IPS DF 6.9 (cell line): ENCODE results near the gene DLD.

Experiments
- DNase-seq: peaks from one replicate; pipeline ENCODE4 v3.0.0-alpha.2; 2013; ENCODE audit warnings: low read depth, low spot score
- H3K27ac ChIP-seq: one replicate; pipeline ENCODE4 v1.5.1; 2013; ENCODE audit warnings: low read length, control low read depth
- H3K27me3 ChIP-seq: 2 replicates; pipeline ENCODE4 v1.6.1; 2013; ENCODE audit warnings: mild to moderate bottlenecking, low read length; ENCODE audit not compliant: control insufficient read depth, insufficient read depth
- H3K36me3 ChIP-seq: 2 replicates; pipeline ENCODE4 v1.6.1; 2013; ENCODE audit warnings: low read length; ENCODE audit not compliant: control insufficient read depth, insufficient read depth
- H3K4me1 ChIP-seq: 2 replicates; pipeline ENCODE4 v1.6.1; 2013; ENCODE audit warnings: low read length; ENCODE audit not compliant: control insufficient read depth, insufficient read depth
- H3K4me3 ChIP-seq: 2 replicates; pipeline ENCODE4 v1.5.1; 2013; ENCODE audit warnings: mild to moderate bottlenecking, low read length
- H3K9me3 ChIP-seq: 2 replicates; pipeline ENCODE4 v1.6.1; 2013; ENCODE audit warnings: low read length, inconsistent platforms; ENCODE audit not compliant: control insufficient read depth, insufficient read depth
- whole genome bisulfite sequencing: extraction: QIAGEN DNeasy Blood & Tissue Kit; methylation state at CpG from one replicate; pipeline ENCODE4 v1.1.7; 2013; ENCODE audit warnings: mixed read lengths, missing lambda C conversion rate; ENCODE audit not compliant: insufficient read length, insufficient coverage; 5-methylcytosine and 5-hydroxymethylcytosine counted together

Gene DLD

DNA sequence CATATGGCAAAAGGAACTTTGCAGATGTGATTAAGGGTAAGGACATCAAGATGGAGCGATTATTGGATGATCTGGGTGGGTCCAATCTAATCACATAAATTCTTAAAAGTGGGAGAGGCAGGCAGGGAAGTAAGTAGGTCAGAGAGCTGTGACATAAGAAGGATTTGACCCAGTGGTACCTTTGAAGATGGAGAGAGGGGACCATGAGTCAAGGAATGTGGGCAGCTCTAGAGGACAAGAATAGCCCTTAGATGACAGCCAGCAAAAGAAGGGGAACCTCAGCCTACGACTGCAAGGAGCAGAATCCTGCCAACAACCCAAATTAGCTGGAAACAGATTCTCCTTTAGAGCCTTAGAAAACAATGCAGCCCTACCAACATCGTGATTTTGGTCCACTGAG is 77.5 kb downstream of the DLD start:
- Histone ChIP-seq H3K4me3 (no peak overlapping the region), H3K36me3 (no peaks in the 10 kb centered on the region), H3K9me3 (no peaks in the 10 kb centered on the region), H3K27ac (no peak overlapping the region), H3K27me3 (no peaks in the 10 kb centered on the region), H3K4me1 (peaks cover 5% of the 10 kb centered on the region)
- no peak for DNase-seq
- no CpG with 5 or more reads among the region's 3 CpGs for WGBS

DNA sequence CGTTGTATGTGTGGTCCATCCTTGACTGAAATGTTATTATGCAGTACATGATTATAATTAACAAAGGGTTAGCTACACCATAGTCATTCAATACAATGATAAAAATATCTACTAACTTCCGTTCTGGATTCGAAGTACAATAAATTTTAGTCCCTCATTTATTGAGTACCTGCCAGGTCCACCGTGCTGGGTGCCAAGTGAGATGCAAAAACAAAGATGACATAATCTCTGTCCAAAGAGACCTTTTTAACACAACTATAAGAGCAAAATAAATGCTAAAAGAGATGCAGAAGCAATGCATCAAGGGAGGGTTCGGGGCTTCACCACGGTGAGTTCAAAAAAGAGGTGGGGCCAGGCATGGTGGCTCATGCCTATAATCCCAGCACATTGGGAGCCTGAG is 78.9 kb downstream of the DLD start:
- peaks cover 5% of the 10 kb centered on the region for H3K4me1 ChIP-seq
- WGBS, result no CpG with 5 or more reads among the region's 6 CpGs
- H3K27ac ChIP-seq, result no peak overlapping the region
- no peaks in the 10 kb centered on the region for H3K9me3 ChIP-seq
- no peak for DNase-seq
- no peaks in the 10 kb centered on the region for H3K27me3 ChIP-seq
- H3K36me3 ChIP-seq, result no peaks in the 10 kb centered on the region
- H3K4me3 ChIP-seq, result no peak overlapping the region
